ENCODE measurements around the gene TAPBPL.
"Not testable (repeated sequence)": the region's sequence is repeated elsewhere in the genome, so short reads cannot be mapped to it uniquely, and the experiment has no call there.

TAPBPL gene

GRCh38 chr12:6494258-6494743, 42.5 kb downstream of the TAPBPL start:
- peak; percentile 41 for DNase-seq

DNA sequence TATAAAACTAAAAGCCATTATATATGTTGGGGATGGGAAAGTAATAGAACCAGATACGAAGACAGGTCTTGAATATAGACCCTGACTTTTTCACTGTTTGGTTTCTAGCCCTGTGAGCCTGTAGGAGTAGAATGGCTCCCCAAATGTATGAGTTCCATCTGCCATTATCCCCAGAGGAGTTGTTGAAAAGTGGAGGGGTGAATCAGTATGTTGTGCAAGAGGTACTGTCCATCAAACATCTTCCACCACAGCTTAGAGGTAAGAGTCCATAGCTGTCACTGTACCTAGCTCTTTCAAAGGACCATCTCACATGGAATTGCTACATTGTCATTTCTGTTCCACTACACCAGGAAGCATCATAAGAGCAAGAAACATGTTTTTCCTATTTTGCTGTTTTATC, 43.1 kb downstream of the TAPBPL start:
- DNase-seq = no peak

DNA sequence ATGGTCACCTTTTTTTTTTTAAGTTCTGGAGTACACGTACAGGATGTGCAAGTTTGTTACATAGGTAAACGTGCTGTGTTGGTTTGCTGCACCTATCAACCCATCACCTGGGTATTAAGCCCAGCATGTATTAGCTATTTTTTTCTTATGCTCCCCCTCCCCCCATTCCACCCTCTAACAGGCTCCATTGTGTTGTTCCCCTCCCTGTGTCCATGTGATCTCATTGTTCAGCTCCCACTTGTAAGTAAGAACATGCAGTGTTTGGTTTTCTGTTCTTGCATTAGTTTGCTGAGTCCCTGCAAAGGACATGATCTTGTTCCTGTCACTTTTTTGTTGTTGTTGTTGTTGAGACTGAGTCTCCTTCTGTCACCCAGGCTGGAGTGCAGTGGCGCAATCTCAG, 45.4 kb downstream of the TAPBPL start:
- not testable (repeated sequence) for DNase-seq

GRCh38 chr12:6500466-6500865, 48.6 kb downstream of the TAPBPL start:
- no peak for DNase-seq

- DNase-seq = no peak
Measured at GRCh38 chr12:6507102-6507998, 55.5 kb downstream of the TAPBPL start.

GRCh38 chr12:6508087-6508486, 56.2 kb downstream of the TAPBPL start:
- DNase-seq = no peak

All from NCI-H1092 treated with DMSO at 0.1 percent for 48 hours (cell line).